GM23248 (cell line): ENCODE data around the gene MYMX.

Experiments used
- EZH2 ChIP-seq: fragments of 200-600 bp; sonication (generic); IDR thresholded peaks from 2 replicates; pipeline ENCODE4 v1.6.1; 2018; ENCODE audit warnings: antibody characterized with exemption, mild to moderate bottlenecking; ENCODE audit not compliant: insufficient read depth, poor library complexity, severe bottlenecking
- EZH2phosphoT487 ChIP-seq: fragments of 200-600 bp; sonication (generic); IDR thresholded peaks from 2 replicates; pipeline ENCODE4 v1.6.1; 2018; ENCODE audit warnings: antibody characterized with exemption, moderate library complexity, mild to moderate bottlenecking, low read depth; ENCODE audit not compliant: insufficient read depth

DNA sequence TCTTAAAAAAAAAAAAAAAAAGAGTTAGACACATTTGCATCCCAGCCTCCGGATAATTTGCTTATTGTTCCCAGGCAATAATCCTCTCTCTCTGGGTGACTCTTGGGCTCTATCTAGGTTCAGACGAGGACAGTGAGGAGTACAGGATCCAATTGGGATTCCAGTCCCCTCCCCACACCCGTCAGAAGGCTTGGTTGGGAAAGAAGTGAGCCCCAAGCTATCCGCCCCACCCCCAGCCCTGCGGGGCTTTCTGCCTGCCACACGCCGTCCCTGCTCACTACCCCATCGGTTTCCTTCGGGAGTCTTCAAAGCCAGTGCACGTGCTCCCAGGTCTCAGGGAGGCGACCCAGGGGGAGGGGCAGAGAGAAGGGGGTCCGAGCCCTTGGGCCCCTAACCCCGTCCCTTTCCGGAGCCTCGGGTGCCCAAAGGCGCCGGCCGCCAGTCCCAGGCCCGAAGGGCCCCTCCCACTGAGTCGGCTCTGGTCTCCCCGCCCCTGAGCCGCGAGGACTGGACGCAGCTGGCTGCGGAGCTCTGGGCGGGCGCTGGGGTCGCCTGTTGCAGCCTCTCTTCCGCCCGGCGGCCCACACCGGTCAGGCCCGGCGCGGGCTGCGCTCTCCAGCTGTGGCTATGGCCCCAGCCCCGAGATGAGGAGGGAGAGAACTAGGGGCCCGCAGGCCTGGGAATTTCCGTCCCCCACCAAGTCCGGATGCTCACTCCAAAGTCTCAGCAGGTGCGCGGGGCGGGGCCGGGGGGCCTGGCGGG lies 2.5 kb downstream of the MYMX start:
- TF ChIP-seq EZH2phosphoT487: no peak
- no peak for TF ChIP-seq EZH2
